ENCODE measurements around the gene SIPA1L3.

GRCh38 chr19:37867831-37868230, 39.2 kb upstream of the SIPA1L3 start:
- TF ChIP-seq MAFF (IDR thresholded peaks at IDR 0.05; ENCODE audit: low read depth, low read length) (no peak), SETDB1 (CRISPR knock-in tag; IDR thresholded peaks at IDR 0.05; ENCODE audit: borderline replicate concordance) (no peak), CBX5 (CRISPR knock-in tag; IDR thresholded peaks at IDR 0.05; ENCODE audit: borderline replicate concordance) (no peak)
